WI38 (cell line): ENCODE results near the gene ZNF862.

Experiments used
- H3K4me3 ChIP-seq: 2 replicates; pipeline ENCODE4 v1.5.1; 2011; ENCODE audit warnings: low read depth, mild to moderate bottlenecking, control low read depth, low read length
- CTCF ChIP-seq: IDR thresholded peaks from 2 replicates; pipeline ENCODE4 v1.5.1; 2012; ENCODE audit warnings: low read depth, mild to moderate bottlenecking, control low read depth, low read length

Gene ZNF862

GRCh38 chr7:149871576-149871975 lies 33.4 kb downstream of the ZNF862 start:
- no peak for TF ChIP-seq CTCF
- H3K4me3 ChIP-seq = no peak overlapping the region

- TF ChIP-seq CTCF = no peak
- H3K4me3 ChIP-seq = peak overlapping the region; percentile 75
Measured at GRCh38 chr7:149872419-149873073, 34.4 kb downstream of the ZNF862 start.

- no peak for TF ChIP-seq CTCF
- H3K4me3 ChIP-seq = peak within 1 kb of the TSS; percentile 75
Measured at GRCh38 chr7:149873074-149873969, 35.1 kb downstream of the ZNF862 start, which contains the start of gene ATP6V0E2. TSS of gene ATP6V0E2 (plus strand) at chr7:149873969. CDS start at chr7:149874066, 97 bp downstream.

- H3K4me3 ChIP-seq = peak overlapping the region; percentile 75
- no peak for TF ChIP-seq CTCF
Measured at GRCh38 chr7:149873970-149874643, 35.9 kb downstream of the ZNF862 start.

GRCh38 chr7:149874644-149875028 lies 36.5 kb downstream of the ZNF862 start:
- TF ChIP-seq CTCF = no peak
- H3K4me3 ChIP-seq = peak overlapping the region; percentile 75; the same call in 1 of the 2 replicates

GRCh38 chr7:149875396-149875795 lies 37.2 kb downstream of the ZNF862 start:
- TF ChIP-seq CTCF = no peak
- H3K4me3 ChIP-seq = no peak overlapping the region
